IMR-90 (cell line): ENCODE results near the gene GCGR. TPM values are rescaled to one million over a fixed set of nuclear protein-coding genes. Genes with fewer than 3 reads are reported as not detected.

Experiments used
- ATAC-seq: fragments of 200-7000 bp; cut with Tn5 transposase; 2 replicates; pipeline ENCODE4 v1.9.1; 2020; ENCODE audit warnings: low read depth, mild to moderate bottlenecking, moderate library complexity
- BruUV-seq: library from RNA; stranded (reverse); fragments of 400-500 nt; replicated peaks from 2 replicates; lab custom pipeline; 2021; lab: Mats Ljungman, UMichigan
- CTCF ChIA-PET: fragments of 300-600 bp; formaldehyde crosslinking; extraction: SDS; loops from one replicate; lab custom pipeline; 2021; ENCODE audit warnings: antibody characterized with exemption; lab: Yijun Ruan, JAX
- POLR2A ChIA-PET: fragments of 300-600 bp; sonication (Branson Sonifier 250); formaldehyde crosslinking; loops from one replicate; lab custom pipeline; 2022; ENCODE audit warnings: antibody characterized with exemption; ENCODE audit not compliant: unreplicated experiment; lab: Charles Lee
- DNase-seq: peaks from one replicate; pipeline ENCODE4 v3.0.0; 2013
- H2AFZ ChIP-seq: replicated peaks from 2 replicates; pipeline ENCODE3; 2013; ENCODE audit warnings: low read length, mild to moderate bottlenecking; ENCODE audit not compliant: poor library complexity
- H2AK5ac ChIP-seq: 2 replicates; pipeline ENCODE4 v1.6.1; 2013; ENCODE audit warnings: low read depth, low read length, inconsistent platforms
- H2AK9ac ChIP-seq: replicated peaks from 2 replicates; pipeline ENCODE3; 2013; ENCODE audit warnings: mild to moderate bottlenecking, low read depth, low read length, moderate library complexity; ENCODE audit not compliant: poor library complexity
- H2BK120ac ChIP-seq: 2 replicates; pipeline ENCODE4 v1.6.1; 2013; ENCODE audit warnings: low read depth, low read length, inconsistent platforms
- H2BK15ac ChIP-seq: 3 replicates; pipeline ENCODE4 v1.6.1; 2013; ENCODE audit warnings: low read depth, low read length, inconsistent platforms
- H2BK20ac ChIP-seq: 2 replicates; pipeline ENCODE4 v1.6.1; 2013; ENCODE audit warnings: low read depth, mild to moderate bottlenecking, inconsistent platforms, low read length, moderate library complexity
- H2BK5ac ChIP-seq: 2 replicates; pipeline ENCODE4 v1.6.1; 2013; ENCODE audit warnings: mild to moderate bottlenecking, low read depth, low read length, inconsistent platforms; ENCODE audit not compliant: poor library complexity, severe bottlenecking
- H3K14ac ChIP-seq: replicated peaks from 2 replicates; pipeline ENCODE4 v1.6.1; 2013; ENCODE audit warnings: low read depth, low read length, inconsistent platforms
- H3K18ac ChIP-seq: 2 replicates; pipeline ENCODE4 v1.6.1; 2013; ENCODE audit warnings: low read depth, low read length, control low read depth
- H3K23ac ChIP-seq: 2 replicates; pipeline ENCODE4 v1.6.1; 2013; ENCODE audit warnings: low read depth, low read length, inconsistent platforms
- H3K27ac ChIP-seq: 2 replicates; pipeline ENCODE4 v1.5.1; 2013; ENCODE audit warnings: mild to moderate bottlenecking, control low read depth, low read length; ENCODE audit not compliant: insufficient read depth
- H3K27me3 ChIP-seq: 2 replicates; pipeline ENCODE4 v1.6.1; 2013; ENCODE audit warnings: low read length; ENCODE audit not compliant: control insufficient read depth, insufficient read depth
- H3K36me3 ChIP-seq: 2 replicates; pipeline ENCODE4 v1.6.1; 2013; ENCODE audit warnings: low read length, mixed read lengths; ENCODE audit not compliant: control insufficient read depth, insufficient read depth
- H3K4ac ChIP-seq: 2 replicates; pipeline ENCODE4 v1.6.1; 2013; ENCODE audit warnings: low read depth, low read length, inconsistent platforms
- H3K4me1 ChIP-seq: 2 replicates; pipeline ENCODE4 v1.6.1; 2013; ENCODE audit warnings: low read length, mixed read lengths; ENCODE audit not compliant: control insufficient read depth, insufficient read depth
- H3K4me2 ChIP-seq: 2 replicates; pipeline ENCODE4 v1.6.1; 2013; ENCODE audit warnings: low read depth, mild to moderate bottlenecking, control low read depth, low read length, moderate library complexity
- H3K4me3 ChIP-seq: 2 replicates; pipeline ENCODE4 v1.5.1; 2013; ENCODE audit warnings: low read depth, mild to moderate bottlenecking, control low read depth, low read length, moderate library complexity; ENCODE audit not compliant: insufficient read depth
- H3K56ac ChIP-seq: 2 replicates; pipeline ENCODE4 v1.6.1; 2013; ENCODE audit warnings: low read length, inconsistent platforms; ENCODE audit not compliant: insufficient read depth; ENCODE audit errors: extremely low read depth
- H3K79me1 ChIP-seq, 2 experiments: 2 replicates each; pipeline ENCODE4 v1.6.1; 2013; ENCODE audit warnings: low read length in 2 of 2, inconsistent platforms in 1 of 2, low read depth in 1 of 2
- H3K9ac ChIP-seq: 2 replicates; pipeline ENCODE4 v1.6.1; 2013; ENCODE audit warnings: low read depth, low read length, control low read depth
- H3K9me1 ChIP-seq: 2 replicates; pipeline ENCODE4 v1.6.1; 2013; ENCODE audit warnings: low read length, inconsistent platforms; ENCODE audit not compliant: insufficient read depth
- H3K9me3 ChIP-seq: 2 replicates; pipeline ENCODE4 v1.6.1; 2013; ENCODE audit warnings: low read length; ENCODE audit not compliant: control insufficient read depth, insufficient read depth
- H4K20me1 ChIP-seq: 2 replicates; pipeline ENCODE4 v1.6.1; 2013; ENCODE audit warnings: low read length, inconsistent platforms; ENCODE audit not compliant: insufficient read depth
- H4K5ac ChIP-seq: 2 replicates; pipeline ENCODE4 v1.6.1; 2013; ENCODE audit warnings: mild to moderate bottlenecking, low read depth, low read length, control low read depth
- H4K8ac ChIP-seq, 2 experiments: 2 replicates each; pipeline ENCODE4 v1.6.1; 2013; ENCODE audit warnings: low read depth in 2 of 2, low read length in 2 of 2, control low read depth in 1 of 2, inconsistent platforms in 1 of 2
- H4K91ac ChIP-seq: 2 replicates; pipeline ENCODE4 v1.6.1; 2013; ENCODE audit warnings: low read depth, low read length, inconsistent platforms; ENCODE audit not compliant: insufficient read depth
- BHLHE40 ChIP-seq: fragments of 150-350 bp; IDR thresholded peaks from 2 replicates; pipeline ENCODE4 v1.6.1; 2016; ENCODE audit warnings: mild to moderate bottlenecking, low read depth, low read length
- CEBPB ChIP-seq: IDR thresholded peaks from 2 replicates; pipeline ENCODE4 v1.6.1; 2012; ENCODE audit warnings: low read depth, low read length, improper control_type of control experiment
- CHD1 ChIP-seq: IDR thresholded peaks from 2 replicates; pipeline ENCODE4 v1.6.1; 2012; ENCODE audit warnings: low read depth, low read length, improper control_type of control experiment
- FOS ChIP-seq: fragments of 150-350 bp; IDR thresholded peaks from 2 replicates; pipeline ENCODE4 v1.6.1; 2016; ENCODE audit warnings: low read depth, low read length
- MAFK ChIP-seq: IDR thresholded peaks from 2 replicates; pipeline ENCODE4 v1.6.1; 2012; ENCODE audit warnings: low read depth, low read length, improper control_type of control experiment
- MXI1 ChIP-seq: IDR thresholded peaks from 2 replicates; pipeline ENCODE4 v1.6.1; 2012; ENCODE audit warnings: low read depth, mild to moderate bottlenecking, low read length, moderate library complexity, borderline replicate concordance
- WGBS, 2 experiments: methylation state at CpG; one replicate each; pipeline versions ENCODE4 v1.1.5 to v1.1.7; 2013; ENCODE audit warnings: missing lambda C conversion rate in 2 of 2; ENCODE audit not compliant: insufficient read length in 1 of 2; ENCODE audit errors: extremely low coverage in 2 of 2; 5-methylcytosine and 5-hydroxymethylcytosine counted together
- dilution Hi-C: fragments of 300-500 bp; cut with HindIII; formaldehyde crosslinking; loops from one replicate; pipeline ENCODE4 v1.14.3; 2018; ENCODE audit warnings: low sequenced_read_pairs; ENCODE audit not compliant: unreplicated experiment
- in situ Hi-C: fragments of 300-500 bp; cut with MboI; formaldehyde crosslinking; loops from 3 replicates; pipeline ENCODE4 v1.14.3; 2019; ENCODE audit warnings: low sequenced_read_pairs, inconsistent platforms, mixed read lengths
- intact Hi-C: fragments of 100-400 bp; cut with micrococcal nuclease; formaldehyde crosslinking; loops from 2 replicates; pipeline ENCODE4 v1.10.0; 2022
- polyA plus RNA-seq, 3 experiments: library from polyadenylated mRNA; depleted of rRNA; stranded (reverse); fragments of >200 nt; gene quantifications; 2 replicates each; pipeline ENCODE4 v1.2.3, GENCODE V29; 2012; ENCODE audit warnings: low replicate concordance in 1 of 3
- total RNA-seq: library from RNA; depleted of rRNA; stranded (reverse); fragments of >200 nt; gene quantifications from 2 replicates; pipeline ENCODE4 v1.2.3, GENCODE V29; 2012
- TF ChIP-seq, protein P1 (sequence below): conservative IDR thresholded peaks from 2 replicates; pipeline ENCODE4 v1.5.1; 2012; ENCODE audit warnings: mild to moderate bottlenecking, low read depth, low read length, improper control_type of control experiment

Gene GCGR
- total and polyA plus RNA-seq, 2 of the 4 experiments (the other 2 are of a cell fraction) = not detected

- intact Hi-C loops (no loop called here), dilution Hi-C loops (no loop called here), in situ Hi-C loops (no loop called here)
- no peak for ATAC-seq
- Histone ChIP-seq H3K56ac (no peak overlapping the region), H3K9me1 (no peaks in the 10 kb centered on the region), H2BK15ac (no peak overlapping the region), H2AFZ (no peak overlapping the region), H3K4me1 (no peaks in the 10 kb centered on the region), H3K4me2 (no peak overlapping the region), H3K79me1 (no peaks in the 10 kb centered on the region), H3K9ac (no peak overlapping the region), H3K4ac (no peak overlapping the region), H2AK9ac (no peak overlapping the region), H2BK120ac (no peak overlapping the region), H2BK20ac (no peak overlapping the region), H4K5ac (no peak overlapping the region), H3K27ac (no peak overlapping the region), H2AK5ac (no peak overlapping the region), H3K27me3 (peaks cover 69% of the 10 kb centered on the region), H4K91ac (no peak overlapping the region), H3K4me3 (no peak overlapping the region), H3K9me3 (peaks cover 8% of the 10 kb centered on the region), H2BK5ac (no peak overlapping the region), H3K14ac (no peak overlapping the region), H3K36me3 (no peaks in the 10 kb centered on the region), H3K23ac (no peak overlapping the region), H4K8ac (no peak overlapping the region), H3K18ac (no peak overlapping the region), H4K20me1 (no peaks in the 10 kb centered on the region)
- no TSS peak for BruUV-seq
- no CpG with 5 or more reads among the region's 9 CpGs for WGBS, 2 experiments
- no peak for DNase-seq
- TF ChIP-seq MXI1 (no peak), BHLHE40 (no peak), CEBPB (no peak), CHD1 (no peak), FOS (no peak), MAFK (no peak)
- TF ChIP-seq, protein P1, sequence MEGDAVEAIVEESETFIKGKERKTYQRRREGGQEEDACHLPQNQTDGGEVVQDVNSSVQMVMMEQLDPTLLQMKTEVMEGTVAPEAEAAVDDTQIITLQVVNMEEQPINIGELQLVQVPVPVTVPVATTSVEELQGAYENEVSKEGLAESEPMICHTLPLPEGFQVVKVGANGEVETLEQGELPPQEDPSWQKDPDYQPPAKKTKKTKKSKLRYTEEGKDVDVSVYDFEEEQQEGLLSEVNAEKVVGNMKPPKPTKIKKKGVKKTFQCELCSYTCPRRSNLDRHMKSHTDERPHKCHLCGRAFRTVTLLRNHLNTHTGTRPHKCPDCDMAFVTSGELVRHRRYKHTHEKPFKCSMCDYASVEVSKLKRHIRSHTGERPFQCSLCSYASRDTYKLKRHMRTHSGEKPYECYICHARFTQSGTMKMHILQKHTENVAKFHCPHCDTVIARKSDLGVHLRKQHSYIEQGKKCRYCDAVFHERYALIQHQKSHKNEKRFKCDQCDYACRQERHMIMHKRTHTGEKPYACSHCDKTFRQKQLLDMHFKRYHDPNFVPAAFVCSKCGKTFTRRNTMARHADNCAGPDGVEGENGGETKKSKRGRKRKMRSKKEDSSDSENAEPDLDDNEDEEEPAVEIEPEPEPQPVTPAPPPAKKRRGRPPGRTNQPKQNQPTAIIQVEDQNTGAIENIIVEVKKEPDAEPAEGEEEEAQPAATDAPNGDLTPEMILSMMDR = no peak
- POLR2A ChIA-PET = no interaction called here
- CTCF ChIA-PET = no interaction called here
These were observed 1.7 kb upstream of the GCGR start for GRCh38 chr17:81802048-81802758.
